Spleen (tissue), 7 donors: ENCODE measurements around the gene GINS2.

Experiments
- POLR2A ChIP-seq, 3 donors: fragments of 450-650 bp; IDR thresholded peaks; one replicate each; pipeline ENCODE4 v1.5.1; 2017; ENCODE audit warnings: antibody characterized with exemption in 3 of 3, mild to moderate bottlenecking in 1 of 3
- POLR2AphosphoS5 ChIP-seq, 3 donors: sonication (generic); formaldehyde crosslinking; IDR thresholded peaks; one replicate each; pipeline ENCODE4 v1.5.1; 2017; ENCODE audit warnings: antibody characterized with exemption in 3 of 3
- TF ChIP-seq, protein P1 (sequence below), 11 experiments: fragments of 200-600 bp in 7 of 11; fragments of 450-650 bp in 4 of 11; sonication (generic) in 4 of 11; IDR thresholded peaks in 8 of 11; conservative IDR thresholded peaks in 3 of 11; 1 replicate in 7 of 11; 2 replicates in 4 of 11; pipeline versions ENCODE4 v1.4.0 to v1.8.0; 2016 to 2021; ENCODE audit warnings: antibody characterized with exemption in 11 of 11, inconsistent platforms in 4 of 11, mild to moderate bottlenecking in 1 of 11
- donor health status: DM: no; HTN: no; CAD: no; lungs with moderate emphysema.
- donor health status: DM: no; HTN: no; CAD: no.
- donor health status: DM: no; HTN: no; CAD: no.

DNA sequence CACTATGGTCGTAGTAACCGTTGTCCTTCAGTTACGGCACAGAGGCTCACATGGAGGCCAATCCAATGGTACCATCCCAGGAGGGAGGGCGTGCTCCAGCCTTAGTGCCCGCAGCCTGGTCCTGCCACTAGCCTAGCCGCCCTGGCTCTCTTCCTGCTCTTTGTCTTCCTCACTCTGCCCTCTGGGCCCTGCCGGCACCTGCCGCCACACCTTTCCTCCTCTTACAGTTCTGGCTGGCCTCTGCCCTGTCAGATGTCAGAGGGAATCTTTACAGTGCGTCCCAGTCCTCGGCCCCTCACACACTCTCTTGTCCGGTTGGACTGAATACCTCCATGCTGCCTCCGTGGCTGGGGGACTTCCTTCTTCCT lies 23.4 kb downstream of the GINS2 start:
- TF ChIP-seq POLR2A (IDR thresholded peaks at IDR 0.05): no peak
- TF ChIP-seq, protein P1, sequence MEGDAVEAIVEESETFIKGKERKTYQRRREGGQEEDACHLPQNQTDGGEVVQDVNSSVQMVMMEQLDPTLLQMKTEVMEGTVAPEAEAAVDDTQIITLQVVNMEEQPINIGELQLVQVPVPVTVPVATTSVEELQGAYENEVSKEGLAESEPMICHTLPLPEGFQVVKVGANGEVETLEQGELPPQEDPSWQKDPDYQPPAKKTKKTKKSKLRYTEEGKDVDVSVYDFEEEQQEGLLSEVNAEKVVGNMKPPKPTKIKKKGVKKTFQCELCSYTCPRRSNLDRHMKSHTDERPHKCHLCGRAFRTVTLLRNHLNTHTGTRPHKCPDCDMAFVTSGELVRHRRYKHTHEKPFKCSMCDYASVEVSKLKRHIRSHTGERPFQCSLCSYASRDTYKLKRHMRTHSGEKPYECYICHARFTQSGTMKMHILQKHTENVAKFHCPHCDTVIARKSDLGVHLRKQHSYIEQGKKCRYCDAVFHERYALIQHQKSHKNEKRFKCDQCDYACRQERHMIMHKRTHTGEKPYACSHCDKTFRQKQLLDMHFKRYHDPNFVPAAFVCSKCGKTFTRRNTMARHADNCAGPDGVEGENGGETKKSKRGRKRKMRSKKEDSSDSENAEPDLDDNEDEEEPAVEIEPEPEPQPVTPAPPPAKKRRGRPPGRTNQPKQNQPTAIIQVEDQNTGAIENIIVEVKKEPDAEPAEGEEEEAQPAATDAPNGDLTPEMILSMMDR (IDR thresholded peaks at IDR 0.05 in 8 of 11, conservative IDR thresholded peaks at IDR 0.05 in 3 of 11): no peak
- TF ChIP-seq POLR2AphosphoS5 (IDR thresholded peaks at IDR 0.05): peak in 1 of 3 donors; percentile 17
